K562 (cell line): ENCODE data around the gene CLCN4. TPM values are rescaled to one million over a fixed set of nuclear protein-coding genes. Genes with fewer than 3 reads are reported as not detected.

Experiments
- ARID1B ChIP-seq: fragments of 450-650 bp; IDR thresholded peaks from 2 replicates; pipeline ENCODE4 v1.6.1; 2016; ENCODE audit warnings: antibody characterized with exemption, mild to moderate bottlenecking, inconsistent platforms
- E2F5 ChIP-seq: sonication (generic); formaldehyde crosslinking; IDR thresholded peaks from 2 replicates; pipeline ENCODE4 v1.8.0; 2022; ENCODE audit warnings: mild to moderate bottlenecking, missing genetic modification reagents
- EP300 ChIP-seq: IDR thresholded peaks from 2 replicates; pipeline ENCODE4 v1.6.1; 2012; ENCODE audit warnings: low read length, improper control_type of control experiment
- FOSL1 ChIP-seq: fragments of 200-800 bp; sonication (Bioruptor generic); conservative IDR thresholded peaks from 2 replicates; pipeline ENCODE4 v1.6.1; 2016; ENCODE audit warnings: missing genetic modification characterization, missing compliant biosample characterization
- GATA2 ChIP-seq: sonication (generic); formaldehyde crosslinking; IDR thresholded peaks from 2 replicates; pipeline ENCODE4 v1.4.0; 2020; ENCODE audit warnings: mild to moderate bottlenecking, missing genetic modification reagents
- HDAC6 ChIP-seq: IDR thresholded peaks from 2 replicates; pipeline ENCODE4 v1.6.1; 2012; ENCODE audit warnings: low read depth, mild to moderate bottlenecking, control low read depth, inconsistent platforms, low read length, moderate library complexity
- HES1 ChIP-seq: fragments of 450-650 bp; IDR thresholded peaks from 2 replicates; pipeline ENCODE4 v1.6.1; 2016; ENCODE audit warnings: low read depth, mild to moderate bottlenecking, moderate library complexity
- HNRNPLL ChIP-seq: fragments of 200-400 bp; formaldehyde crosslinking; IDR thresholded peaks from 2 replicates; pipeline ENCODE4 v1.6.1; 2017; ENCODE audit warnings: low read length, low read depth, mild to moderate bottlenecking; ENCODE audit not compliant: poor library complexity, severe bottlenecking
- ILF3 ChIP-seq: fragments of 450-650 bp; IDR thresholded peaks from 2 replicates; pipeline ENCODE4 v1.6.1; 2018; ENCODE audit warnings: antibody characterized with exemption, mild to moderate bottlenecking, moderate library complexity, borderline replicate concordance
- KDM1A ChIP-seq, 2 experiments: fragments of 450-650 bp; IDR thresholded peaks; 2 replicates each; pipeline ENCODE4 v1.6.1; 2016; ENCODE audit warnings: mild to moderate bottlenecking in 2 of 2
- MBD2 ChIP-seq: sonication (generic); IDR thresholded peaks from 2 replicates; pipeline ENCODE4 v1.6.1; 2016; ENCODE audit warnings: low read depth, borderline replicate concordance
- NFIC ChIP-seq: fragments of 450-650 bp; IDR thresholded peaks from 2 replicates; pipeline ENCODE4 v1.6.1; 2017; ENCODE audit warnings: mild to moderate bottlenecking, inconsistent platforms
- SLC30A9 ChIP-seq: fragments of 250-450 bp; sonication (Bioruptor Pico); IDR thresholded peaks from 2 replicates; pipeline ENCODE4 v1.8.0; 2022; ENCODE audit warnings: mild to moderate bottlenecking, moderate library complexity
- TCF3 ChIP-seq: sonication (generic); formaldehyde crosslinking; IDR thresholded peaks from 2 replicates; pipeline ENCODE4 v1.4.0; 2020; ENCODE audit warnings: mild to moderate bottlenecking, missing genetic modification reagents
- TEAD1 ChIP-seq, 2 experiments: fragments of 450-650 bp in 1 of 2; sonication (generic) in 1 of 2; formaldehyde crosslinking; IDR thresholded peaks; 2 replicates each; pipeline versions ENCODE4 v1.4.0 to v1.8.0; 2020 to 2022; ENCODE audit warnings: mild to moderate bottlenecking in 2 of 2, missing genetic modification reagents in 1 of 2
- TEAD2 ChIP-seq: fragments of 450-650 bp; IDR thresholded peaks from 2 replicates; pipeline ENCODE4 v1.6.1; 2016; ENCODE audit warnings: missing genetic modification characterization, control low read depth, missing compliant biosample characterization
- TFE3 ChIP-seq: fragments of 450-650 bp; formaldehyde crosslinking; IDR thresholded peaks from 2 replicates; pipeline ENCODE4 v1.4.0; 2020; ENCODE audit warnings: mild to moderate bottlenecking, mixed read lengths
- ZNF318 ChIP-seq, 2 experiments: fragments of 450-650 bp; IDR thresholded peaks; 2 replicates each; pipeline ENCODE4 v1.6.1; 2016; ENCODE audit warnings: mild to moderate bottlenecking in 2 of 2, borderline replicate concordance in 1 of 2, low read depth in 1 of 2, moderate library complexity in 1 of 2
- polyA plus RNA-seq, 8 experiments: library from polyadenylated mRNA; depleted of rRNA in 4 of 8; stranded (reverse) in 5 of 8; unstranded in 3 of 8; fragments of >200 nt; fragmentation: Nextera tagmentation in 2 of 8; fragmentation: Illumina TruSeq in 1 of 8; extraction: Ambion mirVana in 2 of 8; extraction: Trizol in 1 of 8; gene quantifications; 2 replicates each; pipeline versions ENCODE4 v1.2.1 to v1.2.3, GENCODE V29; 2011 to 2014; ENCODE audit warnings: inconsistent platforms in 1 of 8, missing spikeins in 1 of 8
- total RNA-seq, 7 experiments: library from RNA; depleted of rRNA in 6 of 7; stranded (reverse); fragments of >200 nt in 6 of 7; fragmentation: Illumina TruSeq in 2 of 7; extraction: Trizol in 2 of 7; gene quantifications; 2 replicates each; pipeline versions ENCODE4 v1.2.1 to v1.2.3, GENCODE V29; 2011 to 2021; ENCODE audit warnings: low replicate concordance in 1 of 7

The CLCN4 gene
- total and polyA plus RNA-seq, 9 of the 15 experiments (the other 6 are each of a cell fraction or from before 2014, with no cell fraction given), result 0.03 to 0.24 (median 0.10) TPM; not detected in 1

GRCh38 chrX:10159145-10159468, 2.3 kb downstream of the CLCN4 start (continued):
- TF ChIP-seq ZNF318 (IDR thresholded peaks at IDR 0.05; ENCODE audit: borderline replicate concordance in 1 of 2, low read depth in 1 of 2), result no peak
- peak; percentile 57 for TF ChIP-seq TFE3
- TF ChIP-seq FOSL1 (tag), result 0 out of 2 replicates have a peak, but pooled peaks have one; percentile 10
- TF ChIP-seq HNRNPLL, result no peak
- peak in 1 of 2 experiments; percentile 48; a peak in 3 of 4 replicates for TF ChIP-seq KDM1A (IDR thresholded peaks at IDR 0.05)
- 0 out of 2 replicates have a peak, but pooled peaks have one; percentile 40 for TF ChIP-seq HES1
- peak; percentile 92 for TF ChIP-seq ARID1B
- 0 out of 4 replicates have a peak, but pooled peaks of 1 of the 2 experiments have one; percentile 32 for TF ChIP-seq TEAD1 (CRISPR knock-in tag; IDR thresholded peaks at IDR 0.05)
- peak; percentile 84 for TF ChIP-seq TCF3
- peak; percentile 76 for TF ChIP-seq EP300
- TF ChIP-seq SLC30A9 (CRISPR knock-in tag), result no peak
- no peak for TF ChIP-seq E2F5 (CRISPR knock-in tag)
- TF ChIP-seq TEAD2, result no peak
- TF ChIP-seq HDAC6, result no peak
- TF ChIP-seq GATA2, result peak; percentile 44; the same call in 1 of the 2 replicates
- TF ChIP-seq NFIC, result peak; percentile 72
- no peak for TF ChIP-seq MBD2
- TF ChIP-seq ILF3, result no peak
